GM19468 (cell line): ENCODE data around the gene MSANTD1.
"Not testable (repeated sequence)": the region's sequence is repeated elsewhere in the genome, so short reads cannot be mapped to it uniquely, and the experiment has no call there.

Experiments used
- ATAC-seq: cut with Tn5 transposase; IDR thresholded peaks from one replicate; pipeline ENCODE4 v1.9.1; 2021; ENCODE audit warnings: mild to moderate bottlenecking, moderate library complexity, moderate number of reproducible peaks; ENCODE audit not compliant: unreplicated experiment; ENCODE audit errors: extremely low read depth

Gene MSANTD1

GRCh38 chr4:3299122-3299975, 50.4 kb downstream of the MSANTD1 start:
- no peak for ATAC-seq

- no peak for ATAC-seq
Observed at GRCh38 chr4:3299976-3300671, 51.2 kb downstream of the MSANTD1 start.

GRCh38 chr4:3300882-3301281, 51.9 kb downstream of the MSANTD1 start:
- ATAC-seq, result not testable (repeated sequence)

- ATAC-seq, result no peak
Observed at GRCh38 chr4:3301450-3302172, 52.7 kb downstream of the MSANTD1 start.

- ATAC-seq, result peak; percentile 56
Observed at GRCh38 chr4:3302173-3302785, 53.3 kb downstream of the MSANTD1 start.

- no peak for ATAC-seq
Observed at GRCh38 chr4:3302786-3303564, 54.0 kb downstream of the MSANTD1 start.

GRCh38 chr4:3303565-3303824, 54.5 kb downstream of the MSANTD1 start:
- no peak for ATAC-seq

GRCh38 chr4:3303923-3304710, 55.2 kb downstream of the MSANTD1 start:
- no peak for ATAC-seq

GRCh38 chr4:3304831-3305609, 56.1 kb downstream of the MSANTD1 start:
- ATAC-seq, result no peak

- ATAC-seq, result no peak
Observed at GRCh38 chr4:3305610-3306371, 56.8 kb downstream of the MSANTD1 start.
